K562 (cell line): ENCODE data around the gene SLC1A4.

Experiments used
- BDP1 ChIP-seq: IDR thresholded peaks from 3 replicates; pipeline ENCODE4 v1.6.1; 2011; ENCODE audit not compliant: insufficient read length, insufficient read depth
- CHCHD3 ChIP-seq: fragments of 250-450 bp; sonication (Bioruptor Pico); IDR thresholded peaks from 2 replicates; pipeline ENCODE4 v2.1.2; 2022; ENCODE audit warnings: mild to moderate bottlenecking
- CTCF ChIP-seq, 3 experiments: IDR thresholded peaks in 2 of 3; conservative IDR thresholded peaks in 1 of 3; 2 replicates each; pipeline ENCODE4 v1.5.1; 2011 to 2012; ENCODE audit warnings: low read length in 3 of 3, mild to moderate bottlenecking in 3 of 3, control low read depth in 2 of 3, improper control_type of control experiment in 1 of 3, inconsistent platforms in 1 of 3, low read depth in 1 of 3, mixed read lengths in 1 of 3, moderate library complexity in 1 of 3; ENCODE audit not compliant: insufficient read depth in 2 of 3
- IFI16 ChIP-seq: fragments of 250-450 bp; sonication (Bioruptor Pico); IDR thresholded peaks from 2 replicates; pipeline ENCODE4 v2.1.2; 2022; ENCODE audit warnings: mild to moderate bottlenecking, inconsistent platforms
- JUND ChIP-seq, 2 experiments: IDR thresholded peaks; 2 replicates in 1 of 2; 3 replicates in 1 of 2; pipeline ENCODE4 v1.6.1; 2011; ENCODE audit warnings: borderline replicate concordance in 2 of 2, low read depth in 2 of 2, low read length in 2 of 2, improper control_type of control experiment in 1 of 2, missing biosample characterization in 1 of 2, missing genetic modification characterization in 1 of 2, missing genetic modification reagents in 1 of 2
- POLR2A ChIP-seq: fragments of 450-650 bp; conservative IDR thresholded peaks from 2 replicates; pipeline ENCODE4 v1.6.1; 2016
- SMAD4 ChIP-seq: fragments of 250-450 bp; sonication (Bioruptor Pico); conservative IDR thresholded peaks from 2 replicates; pipeline ENCODE4 v1.8.0; 2021; ENCODE audit warnings: inconsistent platforms, mild to moderate bottlenecking, moderate library complexity
- TAF1 ChIP-seq: IDR thresholded peaks from 2 replicates; pipeline ENCODE4 v1.6.1; 2011; ENCODE audit warnings: mild to moderate bottlenecking, low read length, moderate library complexity; ENCODE audit not compliant: insufficient read depth, control insufficient read depth, severe bottlenecking; ENCODE audit errors: extremely low read depth
- ZNF121 ChIP-seq: sonication (generic); formaldehyde crosslinking; conservative IDR thresholded peaks from 2 replicates; pipeline ENCODE4 v1.8.0; 2022; ENCODE audit warnings: missing genetic modification reagents
- ZNF318 ChIP-seq, 2 experiments: fragments of 450-650 bp; IDR thresholded peaks; 2 replicates each; pipeline ENCODE4 v1.6.1; 2016; ENCODE audit warnings: mild to moderate bottlenecking in 2 of 2, borderline replicate concordance in 1 of 2, low read depth in 1 of 2, moderate library complexity in 1 of 2
- TF ChIP-seq, protein P1 (sequence below): fragments of 450-650 bp; IDR thresholded peaks from 2 replicates; pipeline ENCODE4 v1.6.1; 2017; ENCODE audit warnings: antibody characterized with exemption, mild to moderate bottlenecking

DNA sequence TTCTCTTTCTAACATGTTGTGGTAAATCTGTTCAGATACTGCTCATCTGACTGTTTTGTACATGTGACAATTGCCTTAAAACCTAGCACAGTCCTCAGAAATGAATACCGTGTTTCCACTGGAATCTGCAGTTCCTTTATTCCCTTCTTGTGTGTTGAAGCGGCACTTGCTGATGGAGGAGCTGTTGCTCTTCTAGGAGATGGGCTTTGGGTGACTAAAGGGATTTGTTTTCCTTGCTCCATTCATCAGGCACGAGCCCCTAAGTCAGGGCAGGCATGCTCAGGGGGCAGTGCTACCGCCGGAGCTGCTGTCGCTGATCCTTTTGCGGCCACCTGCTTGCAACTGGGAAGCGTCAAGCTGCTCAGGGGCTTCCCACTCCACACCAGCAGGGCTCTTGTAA, 34.5 kb downstream of the SLC1A4 start:
- no peak for TF ChIP-seq BDP1
- no peak for TF ChIP-seq POLR2A
- TF ChIP-seq CHCHD3 (CRISPR knock-in tag), result no peak
- TF ChIP-seq SMAD4 (CRISPR knock-in tag), result peak; percentile 50; the same call in 1 of the 2 replicates
- TF ChIP-seq ZNF121, result no peak
- TF ChIP-seq IFI16 (CRISPR knock-in tag), result no peak
- TF ChIP-seq ZNF318 (IDR thresholded peaks at IDR 0.05; ENCODE audit: borderline replicate concordance in 1 of 2, low read depth in 1 of 2), result no peak
- TF ChIP-seq, protein P1, sequence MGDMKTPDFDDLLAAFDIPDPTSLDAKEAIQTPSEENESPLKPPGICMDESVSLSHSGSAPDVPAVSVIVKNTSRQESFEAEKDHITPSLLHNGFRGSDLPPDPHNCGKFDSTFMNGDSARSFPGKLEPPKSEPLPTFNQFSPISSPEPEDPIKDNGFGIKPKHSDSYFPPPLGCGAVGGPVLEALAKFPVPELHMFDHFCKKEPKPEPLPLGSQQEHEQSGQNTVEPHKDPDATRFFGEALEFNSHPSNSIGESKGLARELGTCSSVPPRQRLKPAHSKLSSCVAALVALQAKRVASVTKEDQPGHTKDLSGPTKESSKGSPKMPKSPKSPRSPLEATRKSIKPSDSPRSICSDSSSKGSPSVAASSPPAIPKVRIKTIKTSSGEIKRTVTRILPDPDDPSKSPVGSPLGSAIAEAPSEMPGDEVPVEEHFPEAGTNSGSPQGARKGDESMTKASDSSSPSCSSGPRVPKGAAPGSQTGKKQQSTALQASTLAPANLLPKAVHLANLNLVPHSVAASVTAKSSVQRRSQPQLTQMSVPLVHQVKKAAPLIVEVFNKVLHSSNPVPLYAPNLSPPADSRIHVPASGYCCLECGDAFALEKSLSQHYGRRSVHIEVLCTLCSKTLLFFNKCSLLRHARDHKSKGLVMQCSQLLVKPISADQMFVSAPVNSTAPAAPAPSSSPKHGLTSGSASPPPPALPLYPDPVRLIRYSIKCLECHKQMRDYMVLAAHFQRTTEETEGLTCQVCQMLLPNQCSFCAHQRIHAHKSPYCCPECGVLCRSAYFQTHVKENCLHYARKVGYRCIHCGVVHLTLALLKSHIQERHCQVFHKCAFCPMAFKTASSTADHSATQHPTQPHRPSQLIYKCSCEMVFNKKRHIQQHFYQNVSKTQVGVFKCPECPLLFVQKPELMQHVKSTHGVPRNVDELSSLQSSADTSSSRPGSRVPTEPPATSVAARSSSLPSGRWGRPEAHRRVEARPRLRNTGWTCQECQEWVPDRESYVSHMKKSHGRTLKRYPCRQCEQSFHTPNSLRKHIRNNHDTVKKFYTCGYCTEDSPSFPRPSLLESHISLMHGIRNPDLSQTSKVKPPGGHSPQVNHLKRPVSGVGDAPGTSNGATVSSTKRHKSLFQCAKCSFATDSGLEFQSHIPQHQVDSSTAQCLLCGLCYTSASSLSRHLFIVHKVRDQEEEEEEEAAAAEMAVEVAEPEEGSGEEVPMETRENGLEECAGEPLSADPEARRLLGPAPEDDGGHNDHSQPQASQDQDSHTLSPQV, result no peak; the same call in 1 of the 2 replicates
- no peak for TF ChIP-seq CTCF (IDR thresholded peaks at IDR 0.05 in 2 of 3, conservative IDR thresholded peaks at IDR 0.05 in 1 of 3; ENCODE audit: insufficient read depth in 2 of 3, low read depth in 1 of 3, low read length in 3 of 3)
- TF ChIP-seq TAF1, result no peak
- no peak for TF ChIP-seq JUND (IDR thresholded peaks at IDR 0.05; ENCODE audit: borderline replicate concordance, low read depth, low read length)
- no peak for TF ChIP-seq JUND (tag; IDR thresholded peaks at IDR 0.05; ENCODE audit: borderline replicate concordance, low read depth, low read length)
